Measurements from ENCODE around the gene MCM5. TPM values are rescaled to one million over a fixed set of nuclear protein-coding genes. Genes with fewer than 3 reads are reported as not detected.
"Not testable (repeated sequence)": the region's sequence is repeated elsewhere in the genome, so short reads cannot be mapped to it uniquely, and the experiment has no call there.

Gene MCM5
- total RNA-seq, 1 donor from 2014 or later: 80.9 TPM

DNA sequence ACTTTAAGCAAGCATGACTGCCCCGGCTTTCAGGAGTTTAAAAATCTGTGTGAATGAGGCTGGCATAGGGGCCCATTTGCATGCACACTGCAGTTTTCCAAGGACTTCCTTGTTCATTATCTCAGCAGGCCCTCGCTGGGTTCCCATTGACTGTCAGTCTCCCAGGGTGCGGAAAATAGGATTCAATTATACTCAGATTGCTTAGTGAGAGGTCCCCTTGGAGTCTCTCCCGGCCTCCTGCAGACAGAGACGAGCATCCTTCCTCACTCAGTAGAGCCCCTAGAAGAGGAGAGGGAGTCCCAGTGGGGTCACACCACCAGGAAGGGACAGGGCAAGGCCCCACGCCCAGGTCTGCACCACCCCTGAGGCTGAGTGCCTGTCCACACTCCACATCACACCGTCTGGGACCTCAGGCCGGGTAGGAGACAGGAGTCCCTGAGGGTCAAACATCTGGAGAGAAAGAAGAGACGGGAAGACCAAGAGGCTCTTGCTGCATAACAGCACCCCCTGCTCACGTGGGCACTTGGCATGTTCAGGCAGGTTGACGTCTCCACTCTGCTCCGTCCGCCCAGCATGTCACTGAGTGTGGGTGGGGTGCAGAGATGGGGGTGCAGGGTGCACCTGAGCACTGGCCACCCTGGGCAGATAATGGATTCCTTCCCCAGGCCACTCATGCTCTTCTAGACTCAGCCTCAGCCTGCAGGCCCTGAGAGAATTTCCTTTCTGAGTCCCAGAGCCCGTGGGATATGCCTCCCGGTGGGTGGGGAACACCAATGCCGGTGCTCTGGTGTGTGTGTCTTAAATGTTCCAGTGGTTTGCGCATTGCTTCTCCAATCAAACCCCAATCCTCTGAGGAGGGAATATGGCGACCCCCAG, 58.8 kb downstream of the MCM5 start:
- peaks cover 3% of the 10 kb centered on the region for H3K36me3 Mint-ChIP-seq (ENCODE audit: low read depth, unreplicated experiment)
- TF ChIP-seq, protein P1, sequence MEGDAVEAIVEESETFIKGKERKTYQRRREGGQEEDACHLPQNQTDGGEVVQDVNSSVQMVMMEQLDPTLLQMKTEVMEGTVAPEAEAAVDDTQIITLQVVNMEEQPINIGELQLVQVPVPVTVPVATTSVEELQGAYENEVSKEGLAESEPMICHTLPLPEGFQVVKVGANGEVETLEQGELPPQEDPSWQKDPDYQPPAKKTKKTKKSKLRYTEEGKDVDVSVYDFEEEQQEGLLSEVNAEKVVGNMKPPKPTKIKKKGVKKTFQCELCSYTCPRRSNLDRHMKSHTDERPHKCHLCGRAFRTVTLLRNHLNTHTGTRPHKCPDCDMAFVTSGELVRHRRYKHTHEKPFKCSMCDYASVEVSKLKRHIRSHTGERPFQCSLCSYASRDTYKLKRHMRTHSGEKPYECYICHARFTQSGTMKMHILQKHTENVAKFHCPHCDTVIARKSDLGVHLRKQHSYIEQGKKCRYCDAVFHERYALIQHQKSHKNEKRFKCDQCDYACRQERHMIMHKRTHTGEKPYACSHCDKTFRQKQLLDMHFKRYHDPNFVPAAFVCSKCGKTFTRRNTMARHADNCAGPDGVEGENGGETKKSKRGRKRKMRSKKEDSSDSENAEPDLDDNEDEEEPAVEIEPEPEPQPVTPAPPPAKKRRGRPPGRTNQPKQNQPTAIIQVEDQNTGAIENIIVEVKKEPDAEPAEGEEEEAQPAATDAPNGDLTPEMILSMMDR (IDR thresholded peaks at IDR 0.05; ENCODE audit: unreplicated experiment): no peak
- no peak overlapping the region for H3K27ac Mint-ChIP-seq (ENCODE audit: unreplicated experiment)
- no peak for DNase-seq (ENCODE audit: low spot score)
- H3K4me1 Mint-ChIP-seq (ENCODE audit: unreplicated experiment): no peaks in the 10 kb centered on the region
- peaks cover 10% of the 10 kb centered on the region for H3K27me3 Mint-ChIP-seq (ENCODE audit: unreplicated experiment)
- no peak overlapping the region for H3K4me3 Mint-ChIP-seq (ENCODE audit: unreplicated experiment)
- H3K9me3 Mint-ChIP-seq (ENCODE audit: unreplicated experiment): no peaks in the 10 kb centered on the region

DNA sequence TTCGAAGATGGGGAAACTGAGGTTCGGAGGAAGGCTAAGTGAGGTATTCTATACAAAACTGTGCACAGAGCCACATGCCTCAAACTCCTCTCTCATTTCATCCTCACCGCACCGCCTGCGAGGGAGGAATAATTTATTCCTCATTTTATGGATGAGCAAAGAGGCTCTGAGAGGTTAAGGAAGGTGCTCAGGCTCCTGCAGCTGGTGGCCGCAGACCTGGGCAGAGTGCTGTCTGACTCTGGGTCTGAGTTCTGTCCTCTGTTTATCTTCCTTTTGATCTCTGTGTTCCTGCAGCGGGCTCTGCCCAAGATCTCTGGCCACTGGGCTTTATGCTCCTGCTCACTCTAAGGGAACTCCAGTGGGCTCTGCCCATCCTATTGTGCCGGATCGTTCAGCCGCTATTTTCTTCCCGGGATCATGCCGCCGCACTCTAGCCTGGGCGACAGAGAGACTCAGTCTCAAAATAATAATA, 59.5 kb downstream of the MCM5 start:
- Mint-ChIP-seq H3K4me3 (ENCODE audit: unreplicated experiment) (no peak overlapping the region), H3K27me3 (ENCODE audit: unreplicated experiment) (peaks cover 7% of the 10 kb centered on the region), H3K4me1 (ENCODE audit: unreplicated experiment) (no peaks in the 10 kb centered on the region), H3K9me3 (ENCODE audit: unreplicated experiment) (no peaks in the 10 kb centered on the region), H3K36me3 (ENCODE audit: low read depth, unreplicated experiment) (peaks cover 3% of the 10 kb centered on the region), H3K27ac (ENCODE audit: unreplicated experiment) (no peak overlapping the region)
- TF ChIP-seq, protein P1 (IDR thresholded peaks at IDR 0.05; ENCODE audit: unreplicated experiment): no peak
- no peak for DNase-seq (ENCODE audit: low spot score)

DNA sequence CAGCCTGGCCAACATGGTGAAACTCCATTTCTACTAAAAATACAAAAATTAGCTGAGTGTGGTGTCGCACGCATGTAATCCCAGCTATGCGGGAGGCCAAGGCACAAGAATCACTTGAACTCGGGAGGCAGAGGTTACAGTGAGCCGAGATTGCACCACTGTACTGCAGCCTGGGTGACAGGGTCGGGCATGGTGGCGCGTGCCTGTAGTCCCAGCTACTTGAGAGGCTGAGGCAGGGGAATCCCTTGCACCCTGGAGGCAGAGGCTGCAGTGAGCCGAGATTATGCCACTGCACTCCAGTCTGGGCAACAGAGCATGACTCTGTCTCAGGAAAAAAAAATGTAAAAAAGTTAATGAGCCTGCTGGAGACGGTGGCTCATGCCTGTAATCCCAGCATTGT, 60.0 kb downstream of the MCM5 start:
- DNase-seq (ENCODE audit: low spot score); H3K4me1 Mint-ChIP-seq (ENCODE audit: unreplicated experiment); H3K9me3 Mint-ChIP-seq (ENCODE audit: unreplicated experiment); H3K4me3 Mint-ChIP-seq (ENCODE audit: unreplicated experiment); H3K27ac Mint-ChIP-seq (ENCODE audit: unreplicated experiment); H3K27me3 Mint-ChIP-seq (ENCODE audit: unreplicated experiment); H3K36me3 Mint-ChIP-seq (ENCODE audit: low read depth, unreplicated experiment): not testable (repeated sequence)

DNA sequence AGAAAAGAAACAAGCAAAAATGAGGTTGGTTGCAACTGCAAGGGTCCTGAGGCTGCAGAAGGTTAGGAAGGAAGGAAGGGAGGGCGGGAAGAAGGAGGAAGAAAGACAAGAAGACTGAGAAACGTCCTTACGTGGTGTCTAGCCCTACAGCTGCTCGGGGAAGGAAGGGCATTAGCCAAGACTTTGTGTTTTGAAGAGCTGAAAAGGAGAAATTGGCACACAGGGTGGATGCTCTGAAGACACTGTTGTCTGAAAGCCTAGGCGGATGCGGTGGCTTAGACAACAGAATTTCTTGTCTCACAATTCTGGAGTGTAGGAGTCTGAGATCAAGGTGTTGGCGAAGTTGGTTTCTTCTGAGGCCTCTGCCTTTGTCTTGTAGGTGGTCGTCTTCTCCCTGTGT, 60.7 kb downstream of the MCM5 start:
- Mint-ChIP-seq H3K9me3 (ENCODE audit: unreplicated experiment) (no peaks in the 10 kb centered on the region), H3K27me3 (ENCODE audit: unreplicated experiment) (peaks cover 3% of the 10 kb centered on the region), H3K4me1 (ENCODE audit: unreplicated experiment) (no peaks in the 10 kb centered on the region), H3K27ac (ENCODE audit: unreplicated experiment) (no peak overlapping the region), H3K4me3 (ENCODE audit: unreplicated experiment) (no peak overlapping the region), H3K36me3 (ENCODE audit: low read depth, unreplicated experiment) (peaks cover 3% of the 10 kb centered on the region)
- TF ChIP-seq, protein P1 (IDR thresholded peaks at IDR 0.05; ENCODE audit: unreplicated experiment): no peak
- DNase-seq (ENCODE audit: low spot score): no peak

DNA sequence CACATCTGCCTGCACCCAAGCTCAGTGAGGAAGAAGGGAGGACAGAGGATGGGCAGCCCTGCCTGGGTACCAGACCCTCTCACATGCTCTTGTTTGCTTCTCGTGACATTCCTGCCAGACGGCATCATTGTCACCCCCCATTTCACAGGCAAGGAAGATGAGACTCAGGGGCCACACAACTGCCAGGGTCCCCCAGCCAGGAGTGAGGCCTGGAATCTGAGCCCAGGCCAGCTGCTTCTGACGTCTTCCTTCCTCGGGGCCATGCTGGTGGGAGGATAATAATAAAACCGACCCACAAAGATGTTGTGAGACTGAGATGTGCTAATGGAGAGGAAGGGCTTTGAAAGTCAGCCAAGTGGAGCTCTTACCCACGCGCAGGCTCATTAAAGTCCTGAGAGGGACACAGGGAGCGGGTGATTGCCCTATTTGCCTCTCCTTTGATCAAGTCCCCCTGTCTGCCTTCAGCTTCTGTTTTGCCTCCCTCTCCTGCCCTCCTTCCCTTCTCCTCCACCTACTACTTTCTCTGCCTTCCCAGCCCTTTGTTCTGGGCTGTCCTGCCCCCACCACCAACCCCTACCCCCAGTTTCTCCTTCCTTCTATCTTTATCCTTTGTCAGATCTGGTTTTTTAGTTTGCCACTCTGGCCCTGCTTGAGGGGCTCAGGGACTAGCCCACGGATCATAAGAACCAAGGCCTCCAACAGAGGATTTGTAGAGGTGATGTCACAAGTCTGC, 62.7 kb downstream of the MCM5 start:
- Mint-ChIP-seq H3K4me1 (ENCODE audit: unreplicated experiment) (no peaks in the 10 kb centered on the region), H3K36me3 (ENCODE audit: low read depth, unreplicated experiment) (peaks cover 3% of the 10 kb centered on the region), H3K27ac (ENCODE audit: unreplicated experiment) (no peak overlapping the region), H3K27me3 (ENCODE audit: unreplicated experiment) (peaks cover 3% of the 10 kb centered on the region), H3K9me3 (ENCODE audit: unreplicated experiment) (no peaks in the 10 kb centered on the region), H3K4me3 (ENCODE audit: unreplicated experiment) (no peak overlapping the region)
- TF ChIP-seq, protein P1 (IDR thresholded peaks at IDR 0.05; ENCODE audit: unreplicated experiment): no peak
- DNase-seq (ENCODE audit: low spot score): no peak
